Parathyroid adenoma (tissue), 2 donors: ENCODE results near the gene MSI2.
A peak's percentile ranks its signal among the peaks of the same experiment; 100 is the strongest.

Experiments used
- H2AFZ ChIP-seq: fragments of 300-600 bp; sonication (generic); one replicate; pipeline ENCODE4 v1.7.0; 2017; ENCODE audit warnings: antibody characterized with exemption, mild to moderate bottlenecking
- H3K27ac ChIP-seq: fragments of 300-600 bp; sonication (generic); one replicate; pipeline ENCODE4 v1.7.0; 2017
- H3K27me3 ChIP-seq: fragments of 300-600 bp; sonication (generic); one replicate; pipeline ENCODE4 v1.7.0; 2017; ENCODE audit warnings: low read length; ENCODE audit not compliant: control insufficient read depth, insufficient read depth
- H3K36me3 ChIP-seq: fragments of 300-600 bp; sonication (generic); one replicate; pipeline ENCODE4 v1.7.0; 2017; ENCODE audit warnings: low read length; ENCODE audit not compliant: control insufficient read depth, insufficient read depth
- H3K4me1 ChIP-seq: fragments of 300-600 bp; sonication (generic); one replicate; pipeline ENCODE4 v1.7.0; 2017; ENCODE audit warnings: control low read depth
- H3K4me2 ChIP-seq: fragments of 300-600 bp; sonication (generic); one replicate; pipeline ENCODE4 v1.7.0; 2017; ENCODE audit warnings: low read length
- H3K4me3 ChIP-seq: fragments of 300-600 bp; sonication (generic); one replicate; pipeline ENCODE4 v1.7.0; 2017; ENCODE audit warnings: low read depth, low read length
- H3K79me2 ChIP-seq: fragments of 300-600 bp; sonication (generic); one replicate; pipeline ENCODE4 v1.7.0; 2017; ENCODE audit warnings: control low read depth
- H3K9ac ChIP-seq: fragments of 300-600 bp; sonication (generic); one replicate; pipeline ENCODE4 v1.7.0; 2017; ENCODE audit warnings: mild to moderate bottlenecking
- H3K9me3 ChIP-seq: fragments of 300-600 bp; sonication (generic); one replicate; pipeline ENCODE4 v1.7.0; 2017; ENCODE audit warnings: low read length; ENCODE audit not compliant: control insufficient read depth
- CTCF ChIP-seq: fragments of 300-600 bp; sonication (generic); IDR thresholded peaks from one replicate; pipeline ENCODE4 v1.7.0; 2017; ENCODE audit warnings: antibody characterized with exemption, mild to moderate bottlenecking
- donor health status: primary hyperparathyroidism.

Gene MSI2

DNA sequence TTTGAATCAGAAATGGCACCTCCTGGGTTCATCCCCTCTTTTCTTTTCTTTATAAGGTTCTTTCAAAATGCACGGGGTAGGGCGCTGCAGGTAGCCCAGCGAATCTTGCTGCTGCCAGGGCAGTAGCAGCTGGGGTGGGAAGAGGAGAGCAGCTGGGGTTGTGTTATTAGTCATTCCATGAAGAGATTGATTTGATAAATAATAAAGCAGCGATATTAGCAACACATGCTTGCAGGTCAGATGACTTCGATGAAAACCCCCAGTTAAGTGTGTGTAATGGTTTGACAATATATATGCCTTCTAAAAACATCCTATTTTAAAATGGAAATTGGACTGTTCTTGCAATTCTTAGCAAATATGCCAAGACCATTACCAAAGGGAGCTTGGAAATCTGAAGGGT, 288.1 kb downstream of the MSI2 start:
- Histone ChIP-seq H3K9me3 (no peaks in the 10 kb centered on the region), H2AFZ (no peak overlapping the region), H3K4me1 (peaks cover 80% of the 10 kb centered on the region), H3K27ac (no peak overlapping the region), H3K4me2 (no peak overlapping the region), H3K79me2 (peaks cover 73% of the 10 kb centered on the region), H3K9ac (no peak overlapping the region), H3K36me3 (no peaks in the 10 kb centered on the region), H3K27me3 (no peaks in the 10 kb centered on the region), H3K4me3 (no peak overlapping the region)
- no peak for TF ChIP-seq CTCF

- peaks cover 75% of the 10 kb centered on the region for H3K79me2 ChIP-seq
- no peak overlapping the region for H2AFZ ChIP-seq
- H3K36me3 ChIP-seq, result no peaks in the 10 kb centered on the region
- H3K9ac ChIP-seq, result no peak overlapping the region
- peaks cover 78% of the 10 kb centered on the region for H3K4me1 ChIP-seq
- H3K27ac ChIP-seq, result peak overlapping the region; percentile 25
- TF ChIP-seq CTCF, result no peak
- no peaks in the 10 kb centered on the region for H3K9me3 ChIP-seq
- no peaks in the 10 kb centered on the region for H3K27me3 ChIP-seq
- no peak overlapping the region for H3K4me3 ChIP-seq
- H3K4me2 ChIP-seq, result no peak overlapping the region
These were observed 288.6 kb downstream of the MSI2 start for GRCh38 chr17:57544834-57545463.

DNA sequence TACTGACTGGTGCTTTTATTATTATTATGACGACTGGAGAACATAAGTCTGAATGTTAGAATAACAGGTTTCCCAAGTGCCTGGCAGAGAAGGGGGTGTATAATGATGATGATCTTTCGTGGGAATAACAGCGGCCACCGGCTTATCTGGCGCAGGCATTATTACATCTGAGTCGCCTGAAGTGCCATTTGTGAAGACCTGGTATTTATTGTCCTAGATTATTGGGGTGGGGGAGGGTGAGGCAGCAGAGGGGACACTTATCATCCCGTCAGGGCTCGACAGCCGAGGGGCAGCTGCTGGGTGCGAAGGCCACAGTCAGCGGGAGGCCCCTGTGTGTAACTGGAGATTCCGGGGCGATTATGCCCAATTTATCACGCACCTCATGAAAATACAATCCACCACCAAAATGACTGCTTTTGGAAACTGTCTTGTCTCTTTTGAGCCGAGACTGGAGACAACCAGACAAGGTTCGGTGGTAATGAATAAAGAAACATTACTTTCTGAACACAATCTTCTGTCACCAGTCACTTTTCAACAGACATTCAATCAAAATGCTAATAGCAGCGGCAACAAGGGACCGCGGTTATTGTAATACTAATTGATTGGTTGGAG, 289.5 kb downstream of the MSI2 start:
- no peak overlapping the region for H3K4me3 ChIP-seq
- no peaks in the 10 kb centered on the region for H3K9me3 ChIP-seq
- no peak for TF ChIP-seq CTCF
- H2AFZ ChIP-seq, result no peak overlapping the region
- no peak overlapping the region for H3K9ac ChIP-seq
- no peak overlapping the region for H3K4me2 ChIP-seq
- no peak overlapping the region for H3K27ac ChIP-seq
- peaks cover 74% of the 10 kb centered on the region for H3K79me2 ChIP-seq
- H3K27me3 ChIP-seq, result no peaks in the 10 kb centered on the region
- peaks cover 76% of the 10 kb centered on the region for H3K4me1 ChIP-seq
- no peaks in the 10 kb centered on the region for H3K36me3 ChIP-seq

- Histone ChIP-seq H3K4me1 (peaks cover 78% of the 10 kb centered on the region), H3K27ac (peak overlapping the region; percentile 2), H3K9ac (no peak overlapping the region), H3K9me3 (no peaks in the 10 kb centered on the region), H3K4me2 (no peak overlapping the region), H3K79me2 (peaks cover 66% of the 10 kb centered on the region), H3K4me3 (no peak overlapping the region), H3K36me3 (no peaks in the 10 kb centered on the region), H2AFZ (no peak overlapping the region), H3K27me3 (no peaks in the 10 kb centered on the region)
- no peak for TF ChIP-seq CTCF
These were observed 292.4 kb downstream of the MSI2 start for GRCh38 chr17:57548421-57549410.
